GM10266 (cell line): ENCODE data around the gene IRAK2.

Source experiments
- DNase-seq: peaks from one replicate; pipeline ENCODE4 v3.0.0; 2012; ENCODE audit errors: extremely low spot score
- CTCF ChIP-seq: IDR thresholded peaks from 2 replicates; pipeline ENCODE4 v1.5.1; 2012; ENCODE audit warnings: mild to moderate bottlenecking, low read depth; ENCODE audit not compliant: control insufficient read depth, insufficient read depth; ENCODE audit errors: missing control alignments

The IRAK2 gene

GRCh38 chr3:10205451-10206165 is 40.9 kb downstream of the IRAK2 start:
- DNase-seq, result peak; percentile 6
- TF ChIP-seq CTCF, result no peak

- TF ChIP-seq CTCF, result no peak
- DNase-seq, result no peak
Measured at GRCh38 chr3:10206166-10206511, 41.4 kb downstream of the IRAK2 start.

- no peak for TF ChIP-seq CTCF
- DNase-seq, result peak; percentile 18
Measured at GRCh38 chr3:10213156-10213792, 48.6 kb downstream of the IRAK2 start.

GRCh38 chr3:10215578-10216368 is 51.1 kb downstream of the IRAK2 start:
- no peak for TF ChIP-seq CTCF
- no peak for DNase-seq

- TF ChIP-seq CTCF, result no peak
- no peak for DNase-seq
Measured at GRCh38 chr3:10217359-10217758, 52.6 kb downstream of the IRAK2 start.

GRCh38 chr3:10219737-10220136 is 55.0 kb downstream of the IRAK2 start:
- no peak for TF ChIP-seq CTCF
- DNase-seq, result no peak
